OCI-LY1 (cell line): ENCODE results near the gene INTS6L.

Experiments
- H2AFZ ChIP-seq: fragments of 200-600 bp; sonication (generic), shearing (Covaris generic); 2 replicates; pipeline ENCODE4 v1.6.0; 2014; ENCODE audit warnings: antibody characterized with exemption, mild to moderate bottlenecking, low read length
- H3F3A ChIP-seq: fragments of 200-600 bp; sonication (generic), shearing (Covaris generic); 2 replicates; pipeline ENCODE4 v1.6.0; 2014; ENCODE audit warnings: mild to moderate bottlenecking, antibody characterized with exemption, low read length, moderate library complexity; ENCODE audit not compliant: insufficient read depth
- H3K27ac ChIP-seq: fragments of 200-600 bp; sonication (generic); 2 replicates; pipeline ENCODE4 v1.5.1; 2014; ENCODE audit warnings: low read length, mixed run types, mild to moderate bottlenecking, low read depth; ENCODE audit not compliant: poor library complexity, severe bottlenecking
- H3K27me3 ChIP-seq: fragments of 200-600 bp; sonication (generic); 2 replicates; pipeline ENCODE4 v1.6.0; 2014; ENCODE audit warnings: antibody characterized with exemption, mild to moderate bottlenecking, low read length, moderate library complexity; ENCODE audit not compliant: insufficient read depth
- H3K36me3 ChIP-seq: fragments of 200-600 bp; sonication (generic); 2 replicates; pipeline ENCODE4 v1.6.1; 2014; ENCODE audit warnings: mild to moderate bottlenecking, antibody characterized with exemption, low read length, moderate library complexity, mixed read lengths; ENCODE audit not compliant: insufficient read depth
- H3K4me1 ChIP-seq: fragments of 200-600 bp; sonication (generic); 2 replicates; pipeline ENCODE4 v1.5.1; 2014; ENCODE audit warnings: mild to moderate bottlenecking, low read length, moderate library complexity; ENCODE audit not compliant: insufficient read depth, severe bottlenecking
- H3K4me2 ChIP-seq: fragments of 200-600 bp; sonication (generic), shearing (Covaris generic); 2 replicates; pipeline ENCODE4 v1.6.1; 2014; ENCODE audit warnings: low read length
- H3K4me3 ChIP-seq: fragments of 200-600 bp; sonication (generic); 2 replicates; pipeline ENCODE4 v1.5.1; 2014; ENCODE audit warnings: low read length, low read depth, mild to moderate bottlenecking, mixed read lengths; ENCODE audit not compliant: poor library complexity, severe bottlenecking
- H3K79me2 ChIP-seq: fragments of 200-600 bp; shearing (Covaris generic); 2 replicates; pipeline ENCODE4 v1.6.1; 2016; ENCODE audit warnings: mixed run types, low read length, mixed read lengths; ENCODE audit not compliant: insufficient read depth
- H3K9ac ChIP-seq: fragments of 200-600 bp; sonication (generic), shearing (Covaris generic); 2 replicates; pipeline ENCODE4 v1.6.1; 2014; ENCODE audit warnings: mild to moderate bottlenecking, low read length, mixed read lengths
- H3K9me2 ChIP-seq: fragments of 200-600 bp; sonication (generic), shearing (Covaris generic); 2 replicates; pipeline ENCODE4 v1.6.1; 2014; ENCODE audit warnings: low read depth, mild to moderate bottlenecking, low read length, mixed read lengths
- H3K9me3 ChIP-seq: fragments of 200-600 bp; shearing (Covaris generic); 2 replicates; pipeline ENCODE4 v1.6.1; 2014; ENCODE audit warnings: low read length, mixed read lengths
- H4K20me1 ChIP-seq: fragments of 200-600 bp; sonication (generic), shearing (Covaris generic); 2 replicates; pipeline ENCODE4 v1.6.0; 2016; ENCODE audit warnings: mild to moderate bottlenecking, low read length; ENCODE audit not compliant: insufficient read depth
- EZH2 ChIP-seq: fragments of 200-600 bp; sonication (generic), shearing (Covaris generic); IDR thresholded peaks from 2 replicates; pipeline ENCODE4 v1.8.0; 2017; ENCODE audit warnings: borderline replicate concordance, mixed run types, mild to moderate bottlenecking, antibody characterized with exemption, low read length, moderate library complexity, mixed read lengths
- TF ChIP-seq, protein P1 (sequence below): fragments of 200-600 bp; sonication (generic), shearing (Covaris generic); IDR thresholded peaks from 2 replicates; pipeline ENCODE4 v1.5.1; 2017; ENCODE audit warnings: mild to moderate bottlenecking, antibody characterized with exemption, low read length, moderate library complexity, mixed read lengths

Gene INTS6L

DNA sequence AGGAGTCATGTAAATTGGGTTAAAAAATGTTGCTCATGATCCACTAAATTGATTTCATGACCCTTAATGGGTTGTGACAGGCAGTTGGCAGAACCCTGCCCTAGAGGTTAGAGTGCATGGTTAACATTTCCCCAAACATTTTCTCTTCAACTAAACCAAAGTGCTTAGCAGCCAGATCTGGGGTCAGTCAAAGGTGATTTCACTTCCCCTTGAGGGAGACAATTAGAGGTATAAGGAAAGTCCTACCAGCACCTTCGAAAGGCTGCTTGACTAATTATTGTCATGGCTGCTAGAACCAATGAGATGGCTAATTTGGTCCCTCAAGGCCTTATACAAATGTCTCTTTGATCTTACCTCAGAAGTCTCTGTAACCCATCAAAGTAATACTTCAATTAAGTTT, 30.9 kb upstream of the INTS6L start:
- no peaks in the 10 kb centered on the region for H4K20me1 ChIP-seq
- no peaks in the 10 kb centered on the region for H3K9me2 ChIP-seq
- no peak overlapping the region for H3K4me3 ChIP-seq
- no peaks in the 10 kb centered on the region for H3K36me3 ChIP-seq
- no peak overlapping the region for H3K27ac ChIP-seq
- H2AFZ ChIP-seq: no peak overlapping the region
- no peaks in the 10 kb centered on the region for H3K9me3 ChIP-seq
- no peaks in the 10 kb centered on the region for H3F3A ChIP-seq
- peaks cover 4% of the 10 kb centered on the region for H3K4me1 ChIP-seq
- no peaks in the 10 kb centered on the region for H3K79me2 ChIP-seq
- TF ChIP-seq, protein P1, sequence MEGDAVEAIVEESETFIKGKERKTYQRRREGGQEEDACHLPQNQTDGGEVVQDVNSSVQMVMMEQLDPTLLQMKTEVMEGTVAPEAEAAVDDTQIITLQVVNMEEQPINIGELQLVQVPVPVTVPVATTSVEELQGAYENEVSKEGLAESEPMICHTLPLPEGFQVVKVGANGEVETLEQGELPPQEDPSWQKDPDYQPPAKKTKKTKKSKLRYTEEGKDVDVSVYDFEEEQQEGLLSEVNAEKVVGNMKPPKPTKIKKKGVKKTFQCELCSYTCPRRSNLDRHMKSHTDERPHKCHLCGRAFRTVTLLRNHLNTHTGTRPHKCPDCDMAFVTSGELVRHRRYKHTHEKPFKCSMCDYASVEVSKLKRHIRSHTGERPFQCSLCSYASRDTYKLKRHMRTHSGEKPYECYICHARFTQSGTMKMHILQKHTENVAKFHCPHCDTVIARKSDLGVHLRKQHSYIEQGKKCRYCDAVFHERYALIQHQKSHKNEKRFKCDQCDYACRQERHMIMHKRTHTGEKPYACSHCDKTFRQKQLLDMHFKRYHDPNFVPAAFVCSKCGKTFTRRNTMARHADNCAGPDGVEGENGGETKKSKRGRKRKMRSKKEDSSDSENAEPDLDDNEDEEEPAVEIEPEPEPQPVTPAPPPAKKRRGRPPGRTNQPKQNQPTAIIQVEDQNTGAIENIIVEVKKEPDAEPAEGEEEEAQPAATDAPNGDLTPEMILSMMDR: no peak
- TF ChIP-seq EZH2: no peak
- no peaks in the 10 kb centered on the region for H3K27me3 ChIP-seq
- no peak overlapping the region for H3K9ac ChIP-seq
- H3K4me2 ChIP-seq: no peak overlapping the region

- no peak overlapping the region for H3K27ac ChIP-seq
- no peaks in the 10 kb centered on the region for H3F3A ChIP-seq
- H3K9ac ChIP-seq: no peak overlapping the region
- no peaks in the 10 kb centered on the region for H3K36me3 ChIP-seq
- H3K9me2 ChIP-seq: no peaks in the 10 kb centered on the region
- no peaks in the 10 kb centered on the region for H3K9me3 ChIP-seq
- TF ChIP-seq, protein P1: no peak
- no peak for TF ChIP-seq EZH2
- no peak overlapping the region for H2AFZ ChIP-seq
- no peaks in the 10 kb centered on the region for H4K20me1 ChIP-seq
- no peak overlapping the region for H3K4me3 ChIP-seq
- peaks cover 4% of the 10 kb centered on the region for H3K4me1 ChIP-seq
- no peaks in the 10 kb centered on the region for H3K79me2 ChIP-seq
- H3K27me3 ChIP-seq: no peaks in the 10 kb centered on the region
- H3K4me2 ChIP-seq: no peak overlapping the region
Observed at GRCh38 chrX:135490979-135491514, 29.4 kb upstream of the INTS6L start.

DNA sequence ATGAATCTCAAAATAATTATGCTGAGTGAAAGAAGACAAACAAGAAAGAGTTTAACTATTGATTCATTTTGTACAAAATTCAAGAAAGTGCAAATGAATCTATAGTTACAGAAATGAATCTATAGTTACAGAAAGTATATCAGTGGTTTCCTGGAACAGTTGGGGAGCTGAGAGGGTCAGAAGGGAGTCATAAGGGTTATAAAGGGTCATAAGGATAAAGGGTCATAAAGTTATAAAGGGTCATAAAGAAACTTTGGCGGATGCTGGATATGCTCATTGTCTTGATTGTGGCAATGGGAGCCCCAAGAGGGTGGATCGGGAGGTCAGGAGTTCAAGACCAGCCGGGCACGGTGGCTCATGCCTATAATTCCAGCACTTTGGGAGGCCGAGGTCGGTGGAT, 26.0 kb upstream of the INTS6L start:
- H3F3A ChIP-seq: no peaks in the 10 kb centered on the region
- H4K20me1 ChIP-seq: no peaks in the 10 kb centered on the region
- H3K27ac ChIP-seq: no peak overlapping the region
- no peak for TF ChIP-seq EZH2
- H3K4me1 ChIP-seq: no peaks in the 10 kb centered on the region
- H3K9ac ChIP-seq: no peak overlapping the region
- no peaks in the 10 kb centered on the region for H3K27me3 ChIP-seq
- H3K9me2 ChIP-seq: no peaks in the 10 kb centered on the region
- no peaks in the 10 kb centered on the region for H3K36me3 ChIP-seq
- no peak overlapping the region for H2AFZ ChIP-seq
- H3K4me3 ChIP-seq: no peak overlapping the region
- no peaks in the 10 kb centered on the region for H3K79me2 ChIP-seq
- H3K9me3 ChIP-seq: no peaks in the 10 kb centered on the region
- no peak overlapping the region for H3K4me2 ChIP-seq

- H3K9ac ChIP-seq: no peak overlapping the region
- no peak for TF ChIP-seq EZH2
- TF ChIP-seq, protein P1: no peak
- no peak overlapping the region for H3K4me3 ChIP-seq
- no peak overlapping the region for H3K4me2 ChIP-seq
- no peaks in the 10 kb centered on the region for H4K20me1 ChIP-seq
- H3K4me1 ChIP-seq: no peaks in the 10 kb centered on the region
- H2AFZ ChIP-seq: no peak overlapping the region
- no peaks in the 10 kb centered on the region for H3K27me3 ChIP-seq
- no peak overlapping the region for H3K27ac ChIP-seq
- no peaks in the 10 kb centered on the region for H3K36me3 ChIP-seq
- no peaks in the 10 kb centered on the region for H3F3A ChIP-seq
- H3K79me2 ChIP-seq: no peaks in the 10 kb centered on the region
- no peaks in the 10 kb centered on the region for H3K9me2 ChIP-seq
- H3K9me3 ChIP-seq: no peaks in the 10 kb centered on the region
Observed at GRCh38 chrX:135497736-135498135, 22.7 kb upstream of the INTS6L start.
